CD14-positive monocyte (primary cell): Measurements from ENCODE around the gene ZNF296. TPM values are rescaled to one million over a fixed set of nuclear protein-coding genes. Genes with fewer than 3 reads are reported as not detected.

Experiments
- DNase-seq, 3 donors: peaks; one replicate each; pipeline ENCODE4 v3.0.0-alpha.2; 2011 to 2022
- H2AFZ ChIP-seq: 2 replicates; pipeline ENCODE4 v1.6.0; 2012; ENCODE audit warnings: mild to moderate bottlenecking, low read depth, low read length, inconsistent platforms; ENCODE audit not compliant: insufficient read depth, poor library complexity, severe bottlenecking
- H3K27ac ChIP-seq, 2 donors: 1 replicate in 1 of 2; 2 replicates in 1 of 2; pipeline ENCODE4 v1.5.1; 2012 to 2013; ENCODE audit warnings: low read length in 2 of 2, control low read depth in 1 of 2, inconsistent platforms in 1 of 2, low read depth in 1 of 2, mild to moderate bottlenecking in 1 of 2
- H3K27me3 ChIP-seq, 2 donors: one replicate each; pipeline versions ENCODE4 v1.6.0 to v1.6.1; 2011 to 2013; ENCODE audit warnings: low read length in 2 of 2; ENCODE audit not compliant: control insufficient read depth in 2 of 2, insufficient read depth in 2 of 2
- H3K36me3 ChIP-seq, 2 donors: replicated peaks in 1 of 2; 1 replicate in 1 of 2; 2 replicates in 1 of 2; pipeline versions ENCODE4 v1.5.1 to v1.6.1; 2012 to 2013; ENCODE audit warnings: low read length in 2 of 2, control low read depth in 1 of 2, inconsistent platforms in 1 of 2, mild to moderate bottlenecking in 1 of 2; ENCODE audit not compliant: insufficient read depth in 2 of 2, control insufficient read depth in 1 of 2
- H3K4me1 ChIP-seq, 2 donors: 1 replicate in 1 of 2; 2 replicates in 1 of 2; pipeline versions ENCODE4 v1.5.1 to v1.6.1; 2012 to 2013; ENCODE audit warnings: low read length in 2 of 2, control low read depth in 1 of 2, inconsistent platforms in 1 of 2, mild to moderate bottlenecking in 1 of 2, moderate library complexity in 1 of 2; ENCODE audit not compliant: insufficient read depth in 2 of 2, control insufficient read depth in 1 of 2
- H3K4me2 ChIP-seq: replicated peaks from 2 replicates; pipeline ENCODE3; 2012; ENCODE audit warnings: low read length, moderate library complexity, mild to moderate bottlenecking; ENCODE audit not compliant: poor library complexity, severe bottlenecking; ENCODE audit errors: extremely low read depth
- H3K4me3 ChIP-seq, 3 experiments: fragments of 200-600 bp in 1 of 3; sonication (generic) in 1 of 3; replicated peaks in 1 of 3; 1 replicate in 2 of 3; 2 replicates in 1 of 3; pipeline ENCODE4 v1.5.1; 2011 to 2013; ENCODE audit warnings: low read length in 3 of 3, mild to moderate bottlenecking in 3 of 3, control low read depth in 2 of 3, low read depth in 2 of 3, inconsistent platforms in 1 of 3, moderate library complexity in 1 of 3
- H3K79me2 ChIP-seq: 2 replicates; pipeline ENCODE4 v1.6.0; 2012; ENCODE audit warnings: mild to moderate bottlenecking, control low read depth, inconsistent platforms, low read length, moderate library complexity; ENCODE audit not compliant: insufficient read depth
- H3K9ac ChIP-seq: 2 replicates; pipeline ENCODE4 v1.6.0; 2017; ENCODE audit warnings: low read length, mild to moderate bottlenecking; ENCODE audit not compliant: insufficient read depth, poor library complexity, severe bottlenecking
- H3K9me3 ChIP-seq, 2 donors: replicated peaks in 1 of 2; 1 replicate in 1 of 2; 2 replicates in 1 of 2; pipeline versions ENCODE4 v1.5.1 to v1.6.1; 2012 to 2013; ENCODE audit warnings: low read length in 2 of 2, control low read depth in 1 of 2; ENCODE audit not compliant: control insufficient read depth in 1 of 2, insufficient read depth in 1 of 2
- H4K20me1 ChIP-seq: 2 replicates; pipeline ENCODE4 v1.6.0; 2012; ENCODE audit warnings: mild to moderate bottlenecking, low read length, control low read depth, moderate library complexity; ENCODE audit not compliant: insufficient read depth
- H3K27ac Mint-ChIP-seq, 7 donors: one replicate each; pipeline ENCODE4 v1.8.0; 2020; ENCODE audit warnings: mild to moderate bottlenecking in 7 of 7, mixed read lengths in 7 of 7, moderate library complexity in 6 of 7, inconsistent platforms in 2 of 7
- H3K27me3 Mint-ChIP-seq, 3 donors: one replicate each; pipeline ENCODE4 v1.8.0; 2021 to 2022; ENCODE audit warnings: low read depth in 3 of 3, mild to moderate bottlenecking in 3 of 3, mixed read lengths in 3 of 3, moderate library complexity in 3 of 3, inconsistent platforms in 1 of 3
- H3K36me3 Mint-ChIP-seq, 2 donors: one replicate each; pipeline ENCODE4 v1.8.0; 2020; ENCODE audit warnings: mixed read lengths in 2 of 2, inconsistent platforms in 1 of 2, mild to moderate bottlenecking in 1 of 2
- H3K4me1 Mint-ChIP-seq: one replicate; pipeline ENCODE4 v1.8.0; 2020; ENCODE audit warnings: mild to moderate bottlenecking, mixed read lengths
- H3K4me3 Mint-ChIP-seq, 2 donors: one replicate each; pipeline ENCODE4 v1.8.0; 2020; ENCODE audit warnings: mild to moderate bottlenecking in 2 of 2, mixed read lengths in 2 of 2, moderate library complexity in 1 of 2
- H3K9me3 Mint-ChIP-seq, 7 donors: one replicate each; pipeline ENCODE4 v1.8.0; 2020 to 2022; ENCODE audit warnings: mixed read lengths in 7 of 7, mild to moderate bottlenecking in 6 of 7, moderate library complexity in 6 of 7, inconsistent platforms in 2 of 7
- WGBS: methylation state at CpG from one replicate; pipeline ENCODE4 v1.1.5; 2013; ENCODE audit warnings: missing lambda C conversion rate; ENCODE audit not compliant: insufficient coverage; 5-methylcytosine and 5-hydroxymethylcytosine counted together
- intact Hi-C, 2 donors: fragments of 100-400 bp; cut with micrococcal nuclease; formaldehyde crosslinking; loops; one replicate each; pipeline versions ENCODE4 v1.15.0 to v1.15.1; 2023
- polyA plus RNA-seq, 3 donors: library from polyadenylated mRNA; depleted of rRNA in 1 of 3; unstranded in 2 of 3; stranded (reverse) in 1 of 3; fragments of 300-500 nt in 2 of 3; fragments of >200 nt in 1 of 3; fragmentation: Illumina TruSeq in 2 of 3; gene quantifications; 1 replicate in 2 of 3; 2 replicates in 1 of 3; pipeline ENCODE4 v1.2.3, GENCODE V29; 2012 to 2021
- TF ChIP-seq, protein P1 (sequence below): fragments of 200-600 bp; IDR thresholded peaks from one replicate; pipeline ENCODE4 v1.8.0; 2022; ENCODE audit warnings: antibody characterized with exemption, mild to moderate bottlenecking

Gene ZNF296
- polyA plus RNA-seq, 3 donors = 3.8 to 7.2 (median 6.5) TPM

DNA sequence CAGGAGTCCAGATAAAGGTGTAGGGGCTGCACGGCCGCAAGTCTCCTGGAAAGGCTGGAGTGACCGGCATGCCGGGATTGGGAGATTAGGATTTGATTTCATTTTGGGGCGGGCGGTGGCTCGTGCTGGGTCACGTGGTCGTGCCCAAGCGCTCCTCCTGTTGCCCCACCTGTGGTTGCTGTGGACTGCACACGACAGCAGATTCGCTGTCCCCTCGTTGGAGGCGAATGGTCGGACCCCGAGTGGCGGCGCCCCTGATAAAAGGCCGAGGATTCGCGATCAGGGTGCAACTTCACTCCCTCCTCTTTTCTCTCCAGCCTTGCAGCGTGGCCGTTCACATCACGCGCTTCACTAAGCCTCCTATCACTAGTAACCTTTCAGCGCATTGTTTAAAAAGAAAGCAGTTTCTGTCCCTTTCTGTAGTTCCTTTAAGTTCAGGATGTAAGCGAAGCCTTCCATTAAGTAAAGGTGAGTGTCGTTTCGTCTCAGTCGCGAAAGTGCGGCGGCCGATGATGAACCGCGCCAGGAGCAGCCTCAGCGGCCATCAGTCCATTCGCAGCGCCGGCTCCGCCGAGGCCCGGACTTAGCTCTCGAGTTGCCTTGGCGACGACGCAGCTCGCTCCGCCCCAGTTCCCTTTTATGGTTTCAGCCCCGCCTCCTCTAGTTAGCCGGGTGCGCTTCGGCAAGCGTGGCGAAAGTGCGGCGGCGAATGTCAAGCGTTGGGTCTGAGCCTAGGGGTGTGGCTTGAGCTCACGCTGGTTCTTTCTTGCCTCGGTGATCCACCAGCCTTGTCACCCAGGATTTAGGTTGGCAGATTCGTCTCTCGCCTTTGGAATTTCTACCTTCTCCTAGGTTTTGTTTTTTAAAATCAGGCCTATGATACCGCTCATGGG, 15.0 kb upstream of the ZNF296 start:
- peak overlapping the region; percentile 87 to 99 for H3K4me3 Mint-ChIP-seq

GRCh38 chr19:45090606-45091005, 14.3 kb upstream of the ZNF296 start:
- peak overlapping the region; percentile 100 for H3K4me2 ChIP-seq
- peaks cover 0 to 3% (median 0%) of the 10 kb centered on the region in 3 donors for H3K27me3 Mint-ChIP-seq
- H3K9ac ChIP-seq = no peak overlapping the region
- no peak for DNase-seq
- H2AFZ ChIP-seq = no peak overlapping the region
- peak overlapping the region in 1 of 3 experiments; percentile 96 for H3K4me3 ChIP-seq
- H3K27me3 ChIP-seq = no peaks in the 10 kb centered on the region
- TF ChIP-seq, protein P1, sequence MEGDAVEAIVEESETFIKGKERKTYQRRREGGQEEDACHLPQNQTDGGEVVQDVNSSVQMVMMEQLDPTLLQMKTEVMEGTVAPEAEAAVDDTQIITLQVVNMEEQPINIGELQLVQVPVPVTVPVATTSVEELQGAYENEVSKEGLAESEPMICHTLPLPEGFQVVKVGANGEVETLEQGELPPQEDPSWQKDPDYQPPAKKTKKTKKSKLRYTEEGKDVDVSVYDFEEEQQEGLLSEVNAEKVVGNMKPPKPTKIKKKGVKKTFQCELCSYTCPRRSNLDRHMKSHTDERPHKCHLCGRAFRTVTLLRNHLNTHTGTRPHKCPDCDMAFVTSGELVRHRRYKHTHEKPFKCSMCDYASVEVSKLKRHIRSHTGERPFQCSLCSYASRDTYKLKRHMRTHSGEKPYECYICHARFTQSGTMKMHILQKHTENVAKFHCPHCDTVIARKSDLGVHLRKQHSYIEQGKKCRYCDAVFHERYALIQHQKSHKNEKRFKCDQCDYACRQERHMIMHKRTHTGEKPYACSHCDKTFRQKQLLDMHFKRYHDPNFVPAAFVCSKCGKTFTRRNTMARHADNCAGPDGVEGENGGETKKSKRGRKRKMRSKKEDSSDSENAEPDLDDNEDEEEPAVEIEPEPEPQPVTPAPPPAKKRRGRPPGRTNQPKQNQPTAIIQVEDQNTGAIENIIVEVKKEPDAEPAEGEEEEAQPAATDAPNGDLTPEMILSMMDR = no peak
- no peaks in the 10 kb centered on the region for H3K9me3 Mint-ChIP-seq
- intact Hi-C loops = loop anchor here in 1 of 2 donors (1.0 to 5.0 kb wide), 3 partner anchors 15 to 87 kb away; partner anchors contain the start of genes BLOC1S3 and TRAPPC6A
- no CpG with 5 or more reads among the region's 5 CpGs for WGBS
- H3K79me2 ChIP-seq = peaks cover 31% of the 10 kb centered on the region
- no peak overlapping the region for H3K4me3 Mint-ChIP-seq
- H4K20me1 ChIP-seq = peaks cover 31% of the 10 kb centered on the region
- H3K9me3 ChIP-seq = no peaks in the 10 kb centered on the region
- H3K27ac Mint-ChIP-seq = peak overlapping the region in 2 of 7 donors; percentile 57 to 85
- H3K4me1 ChIP-seq = peaks cover 31 to 43% of the 10 kb centered on the region in 2 donors
- peaks cover 6 to 11% of the 10 kb centered on the region in 2 donors for H3K36me3 ChIP-seq
- peaks cover 45% of the 10 kb centered on the region for H3K4me1 Mint-ChIP-seq
- peaks cover 5 to 27% of the 10 kb centered on the region in 2 donors for H3K36me3 Mint-ChIP-seq
- H3K27ac ChIP-seq = no peak overlapping the region

More for the DNA sequence above, 15.0 kb upstream of the ZNF296 start:
- Mint-ChIP-seq H3K4me1 (peaks cover 52% of the 10 kb centered on the region), H3K27ac (peak overlapping the region; percentile 97 to 100 (median 100)), H3K36me3 (peaks cover 5 to 23% of the 10 kb centered on the region in 2 donors), H3K9me3 (no peaks in the 10 kb centered on the region), H3K27me3 (peaks cover 0 to 3% (median 0%) of the 10 kb centered on the region in 3 donors)
- Histone ChIP-seq H3K4me2 (peak overlapping the region; percentile 100), H3K27me3 (no peaks in the 10 kb centered on the region), H3K9ac (peak overlapping the region; percentile 87), H2AFZ (peak overlapping the region; percentile 93), H3K9me3 (no peaks in the 10 kb centered on the region), H3K4me1 (peaks cover 31 to 43% of the 10 kb centered on the region in 2 donors), H3K79me2 (peaks cover 38% of the 10 kb centered on the region), H4K20me1 (peaks cover 37% of the 10 kb centered on the region), H3K36me3 (peaks cover 6 to 11% of the 10 kb centered on the region in 2 donors), H3K27ac (peak overlapping the region; percentile 72 to 96), H3K4me3 (peak overlapping the region; percentile 66 to 96 (median 80))
- TF ChIP-seq, protein P1 = no peak
- WGBS = 35% methylated on average over 51 of the region's 64 CpGs
- DNase-seq = peak; percentile 98 to 99 (median 99)
- intact Hi-C loops = loop anchor here in 1 of 2 donors (1.0 to 5.0 kb wide), 3 partner anchors 16 to 86 kb away; partner anchors contain the start of genes BLOC1S3 and TRAPPC6A
